WTC11 (cell line): Measurements from ENCODE around the gene OBI1. TPM values are rescaled to one million over a fixed set of nuclear protein-coding genes. Genes with fewer than 3 reads are reported as not detected.

Experiments
- ATAC-seq: fragments of 200-7000 bp; cut with Tn5 transposase; 2 replicates; pipeline ENCODE4 v1.10.0; 2021; ENCODE audit warnings: mild to moderate bottlenecking, moderate library complexity
- CTCF ChIA-PET: fragments of 300-600 bp; sonication (Branson Sonifier 250); formaldehyde crosslinking; loops from one replicate; lab custom pipeline; 2021; ENCODE audit warnings: antibody characterized with exemption; lab: Charles Lee
- POLR2A ChIA-PET: fragments of 350-600 bp; sonication (Branson Sonifier 250); formaldehyde crosslinking; loops from one replicate; lab custom pipeline; 2021; ENCODE audit warnings: antibody characterized with exemption; lab: Charles Lee
- DNase-seq: peaks from one replicate; pipeline ENCODE4 v3.0.0; 2021; ENCODE audit warnings: low spot score
- H3K27ac Mint-ChIP-seq: 2 replicates; pipeline ENCODE4 v1.8.0; 2021; ENCODE audit warnings: mixed read lengths
- H3K27me3 Mint-ChIP-seq: 2 replicates; pipeline ENCODE4 v1.8.0; 2021; ENCODE audit warnings: low read depth, mild to moderate bottlenecking, moderate library complexity, mixed read lengths
- H3K36me3 Mint-ChIP-seq: 2 replicates; pipeline ENCODE4 v1.8.0; 2021; ENCODE audit warnings: mixed read lengths
- H3K4me1 Mint-ChIP-seq: 2 replicates; pipeline ENCODE4 v1.8.0; 2022; ENCODE audit warnings: mixed read lengths
- H3K4me3 Mint-ChIP-seq: 2 replicates; pipeline ENCODE4 v1.8.0; 2021; ENCODE audit warnings: mild to moderate bottlenecking, moderate library complexity, mixed read lengths
- H3K9me3 Mint-ChIP-seq: 2 replicates; pipeline ENCODE4 v1.8.0; 2021; ENCODE audit warnings: mixed read lengths
- ATF1 ChIP-seq: sonication (generic); formaldehyde crosslinking; IDR thresholded peaks from 2 replicates; pipeline ENCODE4 v1.8.1; 2023; ENCODE audit warnings: mild to moderate bottlenecking, moderate library complexity, missing genetic modification reagents
- CREM ChIP-seq: sonication (generic); formaldehyde crosslinking; IDR thresholded peaks from 2 replicates; pipeline ENCODE4 v1.8.1; 2022; ENCODE audit warnings: mild to moderate bottlenecking, missing genetic modification reagents, moderate library complexity
- E2F1 ChIP-seq: sonication (generic); formaldehyde crosslinking; IDR thresholded peaks from 2 replicates; pipeline ENCODE4 v1.8.0; 2022; ENCODE audit warnings: mild to moderate bottlenecking, missing genetic modification reagents
- FOXK1 ChIP-seq: sonication (generic); formaldehyde crosslinking; IDR thresholded peaks from 2 replicates; pipeline ENCODE4 v1.8.0; 2022; ENCODE audit warnings: mild to moderate bottlenecking, moderate library complexity, missing genetic modification reagents
- FOXP4 ChIP-seq: sonication (generic); formaldehyde crosslinking; IDR thresholded peaks from 2 replicates; pipeline ENCODE4 v1.8.0; 2022; ENCODE audit warnings: mild to moderate bottlenecking, missing genetic modification reagents
- GABPB1 ChIP-seq: sonication (generic); formaldehyde crosslinking; IDR thresholded peaks from 2 replicates; pipeline ENCODE4 v1.8.1; 2023; ENCODE audit warnings: mild to moderate bottlenecking, missing genetic modification reagents
- KAT7 ChIP-seq: sonication (generic); formaldehyde crosslinking; IDR thresholded peaks from 2 replicates; pipeline ENCODE4 v1.8.1; 2023; ENCODE audit warnings: missing genetic modification reagents, mild to moderate bottlenecking, borderline replicate concordance
- MLX ChIP-seq: sonication (generic); formaldehyde crosslinking; IDR thresholded peaks from 2 replicates; pipeline ENCODE4 v1.8.1; 2023; ENCODE audit warnings: mild to moderate bottlenecking, missing genetic modification reagents, moderate library complexity
- MXD4 ChIP-seq: fragments of 250-450 bp; sonication (Bioruptor Pico); IDR thresholded peaks from 2 replicates; pipeline ENCODE4 v1.8.0; 2021; ENCODE audit warnings: mild to moderate bottlenecking, moderate library complexity, borderline replicate concordance
- NFE2L1 ChIP-seq: sonication (generic); formaldehyde crosslinking; IDR thresholded peaks from 2 replicates; pipeline ENCODE4 v1.8.1; 2023; ENCODE audit warnings: missing genetic modification reagents
- PRDM15 ChIP-seq: sonication (generic); formaldehyde crosslinking; IDR thresholded peaks from 2 replicates; pipeline ENCODE4 v1.8.0; 2022; ENCODE audit warnings: missing genetic modification reagents
- PRRX2 ChIP-seq: fragments of 250-450 bp; sonication (Bioruptor Pico); IDR thresholded peaks from 2 replicates; pipeline ENCODE4 v1.8.0; 2021; ENCODE audit warnings: mild to moderate bottlenecking
- STAT6 ChIP-seq: sonication (generic); formaldehyde crosslinking; conservative IDR thresholded peaks from 2 replicates; pipeline ENCODE4 v1.8.1; 2023; ENCODE audit warnings: mild to moderate bottlenecking, low read depth, missing genetic modification reagents, moderate library complexity
- TEAD1 ChIP-seq: sonication (generic); formaldehyde crosslinking; IDR thresholded peaks from 2 replicates; pipeline ENCODE4 v1.8.0; 2022; ENCODE audit warnings: mild to moderate bottlenecking, missing genetic modification reagents
- TEAD4 ChIP-seq: sonication (generic); formaldehyde crosslinking; IDR thresholded peaks from 2 replicates; pipeline ENCODE4 v1.8.0; 2022; ENCODE audit warnings: mild to moderate bottlenecking, missing genetic modification reagents
- TP53 ChIP-seq: sonication (generic); formaldehyde crosslinking; IDR thresholded peaks from 2 replicates; pipeline ENCODE4 v1.8.1; 2023; ENCODE audit warnings: mild to moderate bottlenecking, missing genetic modification reagents
- ZBTB21 ChIP-seq: sonication (generic); formaldehyde crosslinking; IDR thresholded peaks from 2 replicates; pipeline ENCODE4 v1.8.1; 2023; ENCODE audit warnings: mild to moderate bottlenecking, missing genetic modification reagents, borderline replicate concordance
- ZNF232 ChIP-seq: sonication (generic); formaldehyde crosslinking; IDR thresholded peaks from 2 replicates; pipeline ENCODE4 v1.8.0; 2022; ENCODE audit warnings: mild to moderate bottlenecking, missing genetic modification reagents
- ZNF416 ChIP-seq: fragments of 250-450 bp; sonication (Bioruptor Pico); IDR thresholded peaks from 2 replicates; pipeline ENCODE4 v1.9.0; 2021; ENCODE audit warnings: mild to moderate bottlenecking, inconsistent platforms
- total RNA-seq: library from RNA; stranded (reverse); gene quantifications from 3 replicates; pipeline ENCODE4 v1.2.3, GENCODE V29; 2021

The OBI1 gene
- total RNA-seq, 1 experiment from 2014 or later, result 13.4 TPM

- ChIA-PET CTCF (interaction anchor here (1.5 kb wide), 1 partner anchor 18 kb away, joined by 6 read pairs; no protein-coding TSS in a partner anchor), POLR2A (no interaction called here)
- no peak for ATAC-seq
- no peak for TF ChIP-seq PRRX2 (CRISPR knock-in tag)
- TF ChIP-seq TEAD4, result no peak
- TF ChIP-seq ATF1 (CRISPR knock-in tag), result no peak
- H3K4me1 Mint-ChIP-seq, result no peaks in the 10 kb centered on the region
- H3K9me3 Mint-ChIP-seq, result no peaks in the 10 kb centered on the region
- no peaks in the 10 kb centered on the region for H3K36me3 Mint-ChIP-seq
- H3K4me3 Mint-ChIP-seq, result no peak overlapping the region
- no peak overlapping the region for H3K27ac Mint-ChIP-seq
- no peaks in the 10 kb centered on the region for H3K27me3 Mint-ChIP-seq
- DNase-seq, result no peak
Measured at GRCh38 chr13:78569029-78569428, 89.9 kb downstream of the OBI1 start.

GRCh38 chr13:78566631-78567030 lies 92.3 kb downstream of the OBI1 start:
- H3K36me3 Mint-ChIP-seq, result no peaks in the 10 kb centered on the region
- DNase-seq (no peak), ATAC-seq (no peak)
- CTCF ChIA-PET, result no interaction called here
- H3K9me3 Mint-ChIP-seq, result no peaks in the 10 kb centered on the region
- no peak overlapping the region for H3K4me3 Mint-ChIP-seq
- TF ChIP-seq GABPB1 (CRISPR knock-in tag) (no peak), ZNF232 (CRISPR knock-in tag) (no peak), MLX (CRISPR knock-in tag) (no peak), FOXK1 (CRISPR knock-in tag) (no peak), FOXP4 (CRISPR knock-in tag) (no peak), NFE2L1 (CRISPR knock-in tag) (no peak), PRDM15 (CRISPR knock-in tag) (no peak), MXD4 (CRISPR knock-in tag) (no peak), STAT6 (CRISPR knock-in tag) (no peak), ZNF416 (CRISPR knock-in tag) (no peak), TEAD1 (CRISPR knock-in tag) (no peak), CREM (CRISPR knock-in tag) (no peak), KAT7 (no peak), E2F1 (CRISPR knock-in tag) (no peak), TP53 (CRISPR knock-in tag) (no peak), ZBTB21 (CRISPR knock-in tag) (no peak), ATF1 (CRISPR knock-in tag) (no peak)
- H3K27ac Mint-ChIP-seq, result no peak overlapping the region
- H3K27me3 Mint-ChIP-seq, result no peaks in the 10 kb centered on the region
- POLR2A ChIA-PET, result no interaction called here
- no peaks in the 10 kb centered on the region for H3K4me1 Mint-ChIP-seq
